NCI-H1105 (cell line): ENCODE results near the gene COL17A1.

Experiments
- DNase-seq: peaks from one replicate; lab custom pipeline; 2025; lab: John Stamatoyannopoulos, UW

The COL17A1 gene

DNA sequence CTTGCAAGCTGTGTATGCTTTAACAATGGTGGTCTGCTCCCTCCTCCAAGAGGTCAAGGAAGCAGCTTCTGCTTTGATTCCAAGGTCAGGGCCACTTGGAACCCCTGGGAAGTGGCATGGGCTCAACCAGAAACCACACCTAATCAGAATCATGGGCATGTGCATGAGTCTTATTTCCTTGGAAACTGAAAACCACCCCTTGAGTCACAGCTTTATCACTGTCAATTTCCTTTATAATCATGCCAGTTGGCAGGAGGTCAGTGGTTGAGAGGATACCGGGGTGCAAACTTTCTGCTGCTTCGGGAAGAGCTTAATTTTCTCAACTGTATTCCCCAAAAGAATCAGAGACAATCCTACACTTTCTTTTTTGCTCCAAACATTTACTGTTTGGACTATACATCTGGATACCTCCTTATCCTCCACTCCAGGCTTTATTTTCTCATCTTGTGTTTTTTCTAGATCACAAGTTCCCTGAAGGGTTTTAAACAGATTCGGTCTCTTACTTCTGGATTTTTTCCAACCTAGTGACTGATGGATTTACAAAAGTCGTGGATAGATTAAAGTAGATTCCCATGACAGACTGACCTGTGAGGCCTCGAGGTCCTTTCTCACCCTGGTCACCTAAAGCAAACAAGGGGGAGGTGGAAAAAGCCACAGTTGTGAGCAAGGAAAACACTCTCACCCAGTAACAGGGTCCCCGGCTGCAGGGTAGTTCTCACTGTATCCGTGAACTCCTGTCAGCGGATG is 36.0 kb downstream of the COL17A1 start:
- DNase-seq = no peak

- DNase-seq = no peak
Observed at GRCh38 chr10:104046651-104047050, 39.0 kb downstream of the COL17A1 start.

- no peak for DNase-seq
Observed at GRCh38 chr10:104045151-104046089, 40.3 kb downstream of the COL17A1 start.

DNA sequence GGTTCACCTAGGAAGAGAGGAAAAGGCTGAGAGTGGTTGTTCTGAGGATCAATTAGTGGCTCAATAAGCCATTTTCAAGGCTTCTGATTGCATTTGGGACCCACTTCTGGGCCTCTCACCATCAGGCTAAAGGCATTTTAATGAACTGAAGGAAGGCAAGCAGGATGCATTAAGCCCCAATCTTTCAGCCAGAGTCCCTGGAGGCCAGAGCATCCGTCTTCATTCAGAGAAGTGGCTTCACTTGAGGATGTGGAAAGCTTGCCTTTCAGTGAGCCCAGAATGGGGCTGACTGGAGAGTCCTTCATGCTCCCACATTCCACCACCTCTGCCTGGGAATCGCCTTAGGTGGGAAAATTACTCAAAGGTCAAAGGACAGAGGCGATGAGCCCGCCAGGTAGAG is 41.8 kb downstream of the COL17A1 start:
- DNase-seq = no peak

- no peak for DNase-seq
Observed at GRCh38 chr10:104043185-104043830, 42.4 kb downstream of the COL17A1 start.

- no peak for DNase-seq
Observed at GRCh38 chr10:104041891-104042535, 43.7 kb downstream of the COL17A1 start.

DNA sequence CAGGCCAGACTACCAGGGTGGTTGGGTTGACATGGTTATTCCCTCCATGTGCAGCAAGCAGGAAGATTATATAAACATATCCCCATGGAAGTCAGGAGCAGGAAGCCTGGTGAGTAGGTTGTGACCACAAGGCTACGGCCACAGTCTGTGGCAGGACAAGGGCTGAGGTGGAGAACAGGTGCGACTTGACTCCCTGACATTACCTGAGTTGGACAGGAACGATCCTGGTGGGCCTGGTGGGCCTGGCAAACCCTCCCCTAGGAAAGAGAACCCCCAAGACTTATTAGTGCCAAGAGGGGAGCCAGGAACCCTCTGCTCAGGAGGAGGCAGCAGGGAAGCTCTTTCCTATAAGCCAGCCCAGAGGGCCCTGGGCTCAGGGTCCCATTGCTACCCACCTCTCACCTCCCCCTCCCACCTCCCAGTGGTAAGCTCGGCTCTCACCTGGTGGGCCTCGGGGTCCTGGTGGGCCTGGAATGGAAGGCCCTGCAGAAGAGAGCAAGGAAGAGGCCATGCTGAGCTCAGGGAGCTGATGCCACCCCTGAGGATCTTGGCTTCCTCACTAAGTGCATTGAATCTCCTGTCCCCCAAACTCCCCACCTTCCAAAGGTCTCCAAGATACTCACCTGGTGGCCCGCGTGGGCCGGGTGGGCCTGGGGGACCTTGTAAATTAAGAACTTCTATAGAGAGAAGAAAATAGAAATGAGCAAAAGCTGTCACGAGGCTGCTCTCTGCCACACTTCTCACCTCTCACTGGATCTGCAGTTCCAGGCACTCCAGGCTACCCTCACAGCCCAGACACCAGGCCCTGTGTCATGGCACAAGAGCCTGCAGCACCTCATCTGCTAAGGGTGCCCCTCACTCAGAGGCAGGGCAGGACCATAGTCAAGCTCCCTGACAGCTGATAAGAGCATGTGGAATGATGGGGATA is 44.6 kb downstream of the COL17A1 start:
- no peak for DNase-seq

DNA sequence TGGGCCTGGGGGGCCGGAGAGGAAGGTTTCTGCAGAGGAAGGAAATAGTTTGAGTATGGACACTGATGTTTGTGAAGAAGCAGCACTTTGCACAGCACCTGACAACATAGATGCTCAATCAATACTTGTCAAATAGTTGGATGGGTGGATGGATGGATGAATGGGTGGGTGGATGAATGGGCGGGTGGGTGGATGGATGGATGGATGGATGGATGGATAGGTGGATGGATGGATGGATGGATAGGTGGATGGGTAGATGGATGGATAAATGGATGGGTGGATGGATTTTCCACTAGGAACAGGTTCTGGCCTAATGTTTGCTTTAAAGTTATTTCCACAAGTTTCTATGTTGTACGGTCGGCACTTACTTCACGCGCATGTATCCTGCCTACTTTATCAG is 45.3 kb downstream of the COL17A1 start:
- DNase-seq = no peak

DNA sequence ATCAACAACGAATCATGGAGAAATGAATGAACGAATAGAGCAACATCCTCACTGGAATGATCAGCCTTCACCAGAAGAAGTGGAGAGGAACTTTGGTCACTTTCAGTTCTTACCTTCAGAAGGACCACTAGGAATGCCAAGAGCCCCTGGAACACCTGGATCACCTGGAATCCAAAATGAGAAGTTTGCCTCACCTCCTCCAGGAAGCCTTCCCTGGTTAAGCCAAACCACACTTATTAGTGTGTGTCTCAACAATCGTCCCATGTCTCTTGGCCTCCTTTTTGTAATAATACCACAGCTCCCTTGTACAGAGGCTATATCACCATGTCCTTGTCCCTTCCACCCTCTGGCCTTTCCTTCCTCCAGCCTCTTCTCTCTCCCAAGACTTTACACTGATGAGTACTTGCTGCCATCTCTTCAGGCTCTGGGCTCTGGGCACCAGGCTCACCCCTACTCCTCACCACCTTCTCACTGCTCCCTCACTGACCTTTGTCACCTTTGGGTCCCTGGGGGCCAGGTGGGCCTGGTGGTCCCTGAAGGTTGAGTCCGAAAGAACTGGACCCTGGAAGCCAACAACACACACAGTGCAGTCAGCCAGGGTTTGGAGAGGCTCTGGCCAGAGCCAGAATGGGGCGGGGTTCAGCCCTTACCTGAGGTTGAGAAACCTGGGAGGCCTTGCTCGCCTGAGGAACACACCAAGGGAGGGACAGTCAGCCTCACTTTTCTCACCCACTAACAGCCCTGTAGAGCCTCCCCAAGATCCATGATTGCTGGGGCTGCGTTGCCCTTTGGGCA is 46.5 kb downstream of the COL17A1 start:
- no peak for DNase-seq

GRCh38 chr10:104038537-104038936 is 47.1 kb downstream of the COL17A1 start:
- DNase-seq = no peak

DNA sequence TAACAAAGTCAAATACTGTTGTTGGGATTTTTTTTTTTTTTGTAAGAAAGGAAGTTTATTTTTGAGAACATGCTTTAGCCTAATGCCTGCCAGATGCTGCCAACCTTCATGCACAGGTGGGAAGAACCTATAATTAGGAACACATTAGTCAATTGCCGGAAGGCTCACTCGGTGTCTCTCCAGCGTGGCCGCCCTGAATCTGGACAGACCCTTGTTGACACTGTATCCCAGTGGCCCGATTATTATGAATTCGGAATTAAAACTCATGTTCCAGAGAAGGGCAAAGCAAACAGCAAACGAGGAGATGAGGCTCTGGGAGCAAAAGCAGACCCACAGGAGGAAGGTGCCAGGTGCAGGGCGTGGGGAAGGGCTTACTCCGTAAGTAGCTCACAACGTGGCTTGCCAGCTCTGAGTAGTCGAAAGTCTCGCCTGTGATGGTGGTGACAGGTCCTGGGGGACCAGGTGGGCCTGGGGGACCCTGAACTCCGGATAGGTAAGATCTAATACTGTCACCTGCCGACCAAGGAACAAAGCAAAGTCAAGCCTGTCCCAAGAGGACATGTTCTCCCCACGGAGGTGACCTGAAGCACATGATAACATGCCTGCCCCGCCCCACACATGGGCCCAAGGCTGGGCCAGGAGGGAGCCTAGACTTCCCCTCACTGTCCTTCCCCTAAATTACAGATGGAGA is 48.3 kb downstream of the COL17A1 start:
- peak; percentile 22 for DNase-seq

GRCh38 chr10:104036518-104037260 is 49.0 kb downstream of the COL17A1 start:
- no peak for DNase-seq

GRCh38 chr10:104036069-104036384 is 49.7 kb downstream of the COL17A1 start:
- no peak for DNase-seq

- DNase-seq = no peak
Observed at GRCh38 chr10:104035194-104036068, 50.2 kb downstream of the COL17A1 start.

DNA sequence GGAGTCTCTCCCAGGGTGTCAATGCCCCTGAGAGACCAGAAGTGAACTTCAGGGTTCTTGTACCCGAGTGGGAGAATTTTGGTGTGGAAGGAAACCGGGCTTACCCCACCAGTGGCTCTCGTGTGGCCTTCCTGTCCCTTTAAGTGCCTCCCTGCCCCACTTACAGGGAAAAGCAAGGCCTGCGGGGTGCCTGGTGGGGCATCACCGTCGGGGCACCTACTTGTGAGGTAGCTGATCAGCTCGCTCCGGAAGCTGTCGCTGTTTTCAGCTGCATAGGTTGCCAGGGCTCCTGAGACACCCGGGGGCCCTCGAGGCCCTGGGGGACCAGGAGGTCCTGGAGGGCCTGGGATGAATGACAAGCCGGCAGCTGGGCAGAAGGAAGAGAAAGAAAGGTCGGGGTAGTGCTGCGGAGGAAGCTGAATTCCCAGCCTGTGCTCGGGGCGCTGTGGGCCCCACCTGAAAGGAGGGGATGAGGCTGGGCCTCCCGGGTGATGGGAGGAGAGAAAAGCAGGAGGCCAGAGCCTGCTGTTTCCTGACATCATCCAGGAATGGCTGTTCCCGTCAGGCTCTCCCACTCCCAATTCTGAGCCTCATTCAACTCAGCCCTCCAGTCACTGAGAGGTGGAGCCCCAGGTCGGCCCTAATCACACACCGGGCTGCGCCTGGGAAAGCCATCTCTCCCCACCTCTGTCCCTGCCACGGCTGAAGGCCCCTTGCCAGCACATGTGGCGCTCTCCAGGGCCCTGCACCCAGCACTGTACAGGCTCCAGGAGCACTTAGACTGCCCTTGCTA is 51.1 kb downstream of the COL17A1 start:
- no peak for DNase-seq

GRCh38 chr10:104033966-104034365 is 51.7 kb downstream of the COL17A1 start:
- no peak for DNase-seq

DNA sequence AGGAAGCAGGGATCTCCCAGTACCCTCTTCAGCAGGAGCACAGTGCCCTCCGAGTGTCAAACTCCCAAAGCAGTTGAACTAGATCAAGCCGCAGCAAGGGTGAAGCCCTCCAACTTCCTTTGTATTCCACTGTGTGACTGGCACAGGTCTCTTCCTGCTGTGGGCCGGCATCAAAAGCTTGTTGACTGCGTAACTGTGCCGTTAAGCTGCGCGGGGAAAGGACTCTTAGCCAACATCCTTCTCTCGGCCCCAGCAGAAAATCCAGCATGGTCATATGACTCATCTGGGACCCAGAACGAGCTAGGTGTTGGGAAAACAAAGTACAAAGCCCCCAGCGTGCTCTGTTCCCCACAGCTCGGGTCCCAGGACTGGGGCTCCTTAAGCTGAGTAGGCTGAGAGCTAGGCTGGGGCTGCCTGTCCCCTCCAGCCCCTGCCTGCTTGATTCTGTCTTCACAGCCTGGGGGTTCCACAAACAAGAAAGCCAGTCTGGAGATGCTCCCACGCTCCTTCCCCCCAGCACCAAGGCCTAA is 52.2 kb downstream of the COL17A1 start:
- DNase-seq = no peak
